NOMO-1 treated with dmso at 0.1 percent for 144 hours (cell line): Measurements from ENCODE around the gene ST8SIA5.

Experiments used
- DNase-seq: peaks from one replicate; lab custom pipeline; 2025; ENCODE audit not compliant: unreplicated experiment; lab: John Stamatoyannopoulos, UW

ST8SIA5 gene

DNA sequence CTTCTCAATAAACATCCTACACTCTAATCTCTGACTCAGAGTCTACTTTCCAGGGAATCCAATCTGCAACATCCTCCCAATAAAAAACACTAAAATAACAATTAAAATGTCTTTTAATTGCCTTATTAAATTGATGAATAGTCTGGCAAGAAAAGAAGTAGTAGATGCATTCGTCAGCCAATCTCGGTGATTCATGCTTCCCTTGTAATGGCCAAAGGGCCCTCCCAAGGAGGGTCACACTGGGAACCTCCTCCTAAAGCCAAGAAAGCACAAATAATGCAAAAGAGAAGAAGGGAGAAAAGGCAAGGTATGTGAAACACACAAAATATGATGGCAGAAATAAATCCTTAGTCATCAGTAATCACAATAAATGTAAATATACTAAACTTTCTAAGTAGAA, 16.8 kb downstream of the ST8SIA5 start:
- no peak for DNase-seq

DNA sequence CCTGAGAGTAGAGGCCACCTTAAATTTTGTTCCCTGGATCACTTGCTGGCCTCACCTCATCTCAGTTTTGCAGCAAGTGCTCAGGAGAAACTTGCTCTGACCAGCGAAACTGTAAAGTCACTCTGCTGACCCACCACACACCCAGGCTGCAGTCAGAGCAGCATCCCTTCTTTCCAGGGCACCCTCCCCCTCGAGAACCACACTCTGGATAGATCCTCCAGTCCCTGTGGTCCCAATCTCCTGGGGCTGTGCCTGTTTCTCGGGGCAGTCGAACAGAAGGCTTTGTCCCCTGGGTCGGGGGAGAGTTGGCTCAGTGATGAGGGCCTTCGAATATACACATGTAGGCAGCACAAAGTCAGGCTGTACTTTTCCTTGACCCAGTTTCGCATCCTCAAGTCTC, 18.4 kb downstream of the ST8SIA5 start:
- no peak for DNase-seq

- DNase-seq = no peak
Observed at GRCh38 chr18:46736736-46737135, 20.1 kb downstream of the ST8SIA5 start.

GRCh38 chr18:46736135-46736534, 20.7 kb downstream of the ST8SIA5 start:
- DNase-seq = no peak

DNA sequence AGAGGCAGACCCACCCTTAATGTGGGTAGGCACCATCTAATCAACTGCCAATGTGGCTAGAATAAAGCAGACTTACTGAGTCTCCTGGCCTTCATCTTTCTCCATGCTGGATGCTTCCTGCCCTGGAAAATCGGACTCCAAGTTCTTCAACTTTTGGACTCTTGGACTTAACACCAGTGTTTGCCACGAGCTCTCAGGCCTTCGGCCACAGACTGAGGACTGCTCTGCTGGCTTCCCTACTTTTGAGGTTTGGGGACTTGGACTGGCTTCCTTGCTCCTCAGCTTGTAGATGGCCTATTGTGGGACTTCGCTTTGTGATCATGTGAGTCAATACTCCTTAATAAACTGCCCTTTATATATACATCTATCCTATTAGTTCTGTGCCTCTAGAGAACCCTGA, 21.9 kb downstream of the ST8SIA5 start:
- no peak for DNase-seq

DNA sequence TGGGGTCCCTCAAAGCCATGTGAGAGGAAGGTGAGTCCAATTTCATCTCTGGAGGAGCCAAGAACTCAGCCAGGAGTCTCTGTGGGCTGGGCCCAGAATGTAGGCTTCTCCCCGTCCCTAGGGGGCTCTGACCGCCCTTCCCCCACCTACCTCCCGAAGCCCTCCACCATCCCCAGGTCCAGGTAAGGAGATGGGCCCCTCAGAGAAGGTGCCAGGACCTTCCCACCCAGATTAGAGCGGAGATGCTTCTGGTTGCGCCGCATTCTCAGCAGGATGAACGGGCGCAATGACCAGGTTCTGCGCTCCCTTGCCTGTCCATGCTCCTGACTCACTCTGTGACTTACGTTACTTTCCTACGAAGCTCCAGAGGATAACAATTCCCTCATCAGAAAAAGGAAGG, 23.0 kb downstream of the ST8SIA5 start:
- no peak for DNase-seq

GRCh38 chr18:46732801-46733200, 24.1 kb downstream of the ST8SIA5 start:
- DNase-seq = no peak

DNA sequence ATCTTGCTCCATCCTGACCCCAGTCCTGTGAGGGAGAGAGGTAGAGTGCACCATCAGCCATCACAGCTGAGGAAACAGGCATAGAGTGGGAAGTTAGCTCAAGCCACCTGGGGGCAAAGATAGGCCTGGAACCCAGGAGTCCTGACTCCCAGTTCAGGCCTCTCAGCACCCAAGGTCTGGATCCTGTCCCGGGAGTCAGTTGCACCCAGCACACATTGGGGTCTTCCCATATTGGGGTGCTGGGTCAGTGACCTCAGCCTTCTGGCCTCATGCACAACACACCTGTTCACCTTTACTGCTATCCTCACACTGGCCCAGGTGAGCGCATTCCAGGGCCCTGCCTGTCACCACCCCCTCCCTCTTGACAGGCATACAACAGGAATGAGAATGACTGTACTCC, 24.7 kb downstream of the ST8SIA5 start:
- no peak for DNase-seq

DNA sequence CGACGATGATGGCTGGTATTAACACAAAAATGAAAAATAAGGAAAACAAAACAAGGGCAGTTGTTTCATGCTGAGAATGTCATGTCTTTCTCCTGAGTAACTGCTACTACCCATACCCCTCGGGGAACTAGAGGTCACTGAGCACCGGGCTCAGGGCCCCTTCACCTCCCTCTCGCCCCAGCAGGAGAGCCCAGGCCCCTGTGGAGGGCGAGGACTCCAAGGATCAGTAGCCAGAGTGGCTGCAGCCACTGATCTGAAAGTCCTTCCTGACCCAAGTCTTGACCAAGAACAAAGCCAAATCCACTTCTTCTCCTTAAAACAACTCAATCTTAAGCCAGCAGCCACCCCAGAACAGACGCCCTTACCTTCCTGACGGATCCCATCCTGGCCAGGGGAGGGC, 25.5 kb downstream of the ST8SIA5 start:
- no peak for DNase-seq

GRCh38 chr18:46728219-46728930, 28.5 kb downstream of the ST8SIA5 start:
- no peak for DNase-seq

GRCh38 chr18:46727177-46727576, 29.7 kb downstream of the ST8SIA5 start:
- DNase-seq = no peak

DNA sequence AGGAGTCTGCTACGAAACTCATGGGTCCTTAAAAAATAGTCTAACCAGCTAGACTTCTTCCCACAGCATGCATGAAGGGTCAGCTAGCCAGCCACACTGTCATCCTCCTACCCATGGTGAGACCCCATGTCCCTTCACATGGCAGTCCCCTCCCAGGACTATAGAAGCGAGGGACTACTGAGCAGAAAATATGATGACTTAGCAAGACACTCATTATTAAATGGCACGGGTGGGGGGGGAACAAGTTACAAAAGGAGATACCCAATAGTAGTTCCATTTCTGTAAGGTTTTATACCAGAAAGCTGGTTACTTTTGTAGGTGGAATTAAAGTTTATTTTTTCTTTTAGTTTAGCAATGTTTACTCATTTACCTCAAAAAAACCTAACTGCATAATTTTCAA, 31.5 kb downstream of the ST8SIA5 start:
- DNase-seq = no peak

DNA sequence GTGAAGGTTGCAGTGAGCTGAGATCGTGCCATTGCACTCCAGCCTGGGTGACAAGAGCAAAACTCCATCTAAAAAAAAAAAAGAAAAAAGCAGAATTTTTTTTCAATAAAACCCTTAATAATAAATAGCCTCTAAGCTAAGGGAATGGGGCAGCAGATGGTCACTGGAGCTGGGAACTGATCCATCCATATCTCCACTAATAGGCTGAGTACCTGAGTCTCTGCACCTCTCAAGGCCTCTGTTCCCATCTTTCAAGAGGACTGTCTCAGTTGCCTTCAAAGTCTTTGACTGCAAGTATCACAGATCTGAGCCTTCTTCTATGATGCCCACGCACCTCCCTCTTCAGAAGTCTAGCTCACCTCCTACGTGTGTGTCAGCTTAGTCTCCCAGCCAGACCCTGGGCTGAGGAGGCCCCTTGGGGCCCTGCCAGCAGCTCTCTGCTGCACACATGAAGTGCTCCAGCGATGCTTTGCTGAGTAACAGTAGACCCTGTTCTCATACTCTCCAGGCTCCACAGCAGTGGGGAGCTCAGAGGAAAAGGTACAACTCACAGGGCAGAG, 32.9 kb downstream of the ST8SIA5 start:
- DNase-seq = no peak

DNA sequence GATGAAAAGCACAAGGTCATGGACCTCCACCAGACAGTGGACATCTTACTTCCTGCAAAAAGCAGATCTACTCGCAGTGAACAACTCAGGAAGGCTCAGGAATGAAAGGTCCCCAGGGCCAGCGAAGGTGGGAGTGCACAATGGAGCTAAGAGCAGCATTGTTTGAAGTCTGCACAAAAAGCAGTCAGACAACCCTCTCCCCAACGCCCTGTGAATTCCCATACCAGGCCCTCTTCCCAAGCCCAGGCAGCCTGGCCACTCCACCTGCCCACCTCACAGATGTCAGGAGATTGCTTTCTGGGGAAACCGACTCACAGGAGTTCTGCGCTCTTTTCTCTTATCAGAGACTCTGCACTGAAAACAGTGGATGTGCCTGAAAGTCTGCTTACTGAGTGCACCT, 34.8 kb downstream of the ST8SIA5 start:
- DNase-seq = no peak

DNA sequence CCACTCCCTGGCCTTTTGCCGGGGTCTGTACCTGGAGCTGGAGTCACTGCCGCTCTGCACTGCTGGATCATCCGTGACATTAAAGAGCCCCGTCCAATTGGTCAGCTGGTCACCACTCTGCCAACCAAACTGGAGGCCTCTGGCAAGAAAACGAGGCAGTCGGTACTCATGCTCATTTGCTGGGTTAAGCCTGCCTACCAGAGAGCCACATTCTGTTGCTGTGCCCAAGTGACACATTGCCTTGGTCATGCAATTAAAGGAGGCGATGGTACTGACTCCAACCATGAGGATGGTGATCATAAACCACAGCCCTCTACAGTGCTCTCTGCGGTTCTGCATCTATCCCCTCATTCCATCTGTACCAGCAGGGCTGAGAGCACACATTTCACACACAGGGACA, 35.5 kb downstream of the ST8SIA5 start:
- no peak for DNase-seq

DNA sequence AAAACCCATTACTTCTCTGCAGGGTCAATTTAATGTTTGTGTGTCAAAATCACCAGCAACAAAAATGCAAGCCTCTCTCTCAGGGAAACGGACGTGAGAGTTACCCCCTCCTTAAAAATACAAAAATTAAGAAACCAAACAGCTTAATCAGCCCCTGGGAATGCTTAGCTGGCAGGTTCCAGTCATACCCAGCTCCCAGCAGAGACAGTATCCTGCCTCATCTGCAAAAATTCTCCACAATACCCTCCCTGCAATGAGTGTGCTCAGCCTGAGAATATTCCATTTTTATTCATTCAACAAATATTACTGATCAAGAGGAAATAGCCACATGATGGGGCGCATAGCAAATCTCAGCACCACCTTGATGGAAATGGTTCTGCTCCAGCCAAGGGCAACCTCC, 36.3 kb downstream of the ST8SIA5 start:
- DNase-seq = no peak

GRCh38 chr18:46720092-46720491, 36.8 kb downstream of the ST8SIA5 start:
- DNase-seq = no peak

DNA sequence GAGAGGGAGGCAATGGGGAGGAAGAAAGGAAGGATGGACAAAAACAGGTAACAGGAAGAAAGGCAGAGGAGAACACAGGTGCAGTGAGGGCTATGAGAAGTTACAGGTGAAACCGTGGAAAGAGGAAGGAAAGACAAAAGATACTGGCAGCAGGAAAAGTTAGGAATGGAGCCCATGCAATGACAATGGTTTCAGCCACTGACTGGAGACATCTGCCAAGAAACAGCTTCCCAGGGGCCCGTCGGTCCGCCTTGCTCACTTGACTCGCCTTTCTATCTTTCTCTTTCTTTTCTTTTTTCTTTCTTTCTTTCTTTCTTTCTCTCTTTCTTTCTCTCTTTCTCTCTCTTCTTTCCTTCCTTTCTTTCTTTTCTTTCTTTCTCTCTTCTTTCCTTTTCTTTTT, 37.5 kb downstream of the ST8SIA5 start:
- DNase-seq = no peak

DNA sequence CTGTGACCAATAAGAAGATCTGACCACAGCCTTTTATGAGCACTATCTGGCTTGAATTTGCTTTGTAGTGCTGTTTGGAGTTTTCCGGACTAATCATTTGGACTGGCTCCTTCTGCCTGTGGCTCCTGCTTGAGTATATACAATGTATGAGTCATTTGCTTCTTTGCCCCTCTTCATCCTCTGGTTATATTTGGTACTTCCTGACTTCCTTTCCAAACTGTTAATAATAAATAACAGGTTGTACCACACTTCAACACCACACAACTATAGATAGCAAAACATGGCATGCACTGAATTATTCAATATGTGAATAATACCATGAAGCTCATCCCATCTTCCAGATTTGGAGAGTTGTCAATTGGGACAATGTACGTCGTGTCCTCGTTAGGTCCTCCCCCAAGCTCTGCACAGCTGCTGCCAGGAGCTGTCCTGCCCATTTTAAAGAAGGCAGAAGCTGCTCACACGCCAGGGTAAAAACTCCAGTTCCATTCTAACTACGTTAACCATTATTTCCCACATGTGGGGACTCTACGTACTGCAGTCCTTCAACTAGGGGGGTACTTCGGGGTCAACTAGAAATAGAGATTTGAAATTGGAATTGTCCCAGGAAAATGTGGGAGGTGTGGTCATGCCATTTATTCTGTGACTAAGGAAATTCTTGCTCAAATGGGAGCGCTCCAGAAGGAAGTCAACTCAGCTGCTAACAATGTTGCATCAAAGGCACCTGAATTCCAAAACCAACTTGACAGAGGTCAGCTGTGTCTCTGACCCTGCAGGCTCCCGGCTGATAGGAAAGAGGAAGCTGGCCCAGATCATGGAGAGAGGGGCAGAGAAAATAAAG, 38.1 kb downstream of the ST8SIA5 start:
- DNase-seq = no peak

GRCh38 chr18:46716827-46717226, 40.0 kb downstream of the ST8SIA5 start:
- no peak for DNase-seq

DNA sequence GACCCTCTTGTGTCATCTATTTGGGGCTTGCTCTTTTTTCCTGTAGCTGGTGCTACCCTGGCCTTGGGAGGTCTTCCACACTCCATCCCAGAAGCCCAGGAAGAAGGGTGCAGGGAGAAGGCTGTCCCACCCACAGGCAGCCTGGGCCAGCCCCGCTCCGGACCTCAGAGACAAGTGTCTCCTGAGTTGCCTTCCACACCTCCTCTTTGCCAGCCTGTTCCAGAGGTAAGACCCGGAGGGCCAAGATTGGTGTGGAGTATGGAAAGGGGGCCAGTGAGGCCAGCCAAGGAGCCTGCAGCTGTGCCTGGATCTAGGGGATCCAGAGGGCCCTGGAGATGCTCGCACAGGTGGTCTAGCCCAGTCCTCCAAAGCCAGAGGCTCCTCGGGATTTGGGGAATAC, 40.5 kb downstream of the ST8SIA5 start:
- no peak for DNase-seq

- no peak for DNase-seq
Observed at GRCh38 chr18:46715062-46715461, 41.8 kb downstream of the ST8SIA5 start.
